ENCODE data around the gene EIF2S2. TPM values are rescaled to one million over a fixed set of nuclear protein-coding genes. Genes with fewer than 3 reads are reported as not detected.

EIF2S2 gene
- total RNA-seq, 6 experiments from 2014 or later = 16.7 to 50.6 (median 30.8) TPM

DNA sequence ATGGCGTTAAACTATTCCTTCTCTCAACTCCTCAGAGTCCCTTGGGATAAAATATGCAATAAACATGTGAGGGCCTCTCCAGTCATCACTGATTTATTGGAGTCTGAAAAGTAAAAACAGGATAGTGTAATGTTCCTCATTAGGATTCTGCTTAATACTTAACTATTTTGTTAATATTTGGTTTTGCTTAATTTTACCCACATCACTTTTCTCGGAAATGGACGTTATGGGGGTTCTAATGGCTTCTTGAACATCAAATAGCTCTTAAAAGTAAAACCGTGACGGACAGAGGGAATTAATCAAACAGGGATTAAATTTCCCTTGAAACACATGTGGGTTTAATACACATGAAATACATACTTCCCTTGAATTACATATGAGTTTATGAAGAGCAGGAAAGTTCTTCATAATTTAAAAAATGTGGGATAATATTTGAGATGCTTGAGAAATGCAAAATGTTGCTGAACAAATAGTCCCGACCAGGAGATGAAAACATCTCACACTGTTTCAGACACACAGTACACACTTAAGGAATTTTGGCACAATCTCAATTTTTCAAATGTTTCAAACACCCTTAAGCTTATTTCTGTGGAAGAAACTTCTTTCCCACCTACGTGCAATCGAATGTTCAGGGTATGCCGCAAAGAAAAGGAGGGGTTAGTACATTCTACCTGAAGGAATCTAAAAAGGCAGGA lies 38.4 kb upstream of the EIF2S2 start:
- intact Hi-C loops (cut with DNase I) = no loop called here
- TF ChIP-seq, protein P1, sequence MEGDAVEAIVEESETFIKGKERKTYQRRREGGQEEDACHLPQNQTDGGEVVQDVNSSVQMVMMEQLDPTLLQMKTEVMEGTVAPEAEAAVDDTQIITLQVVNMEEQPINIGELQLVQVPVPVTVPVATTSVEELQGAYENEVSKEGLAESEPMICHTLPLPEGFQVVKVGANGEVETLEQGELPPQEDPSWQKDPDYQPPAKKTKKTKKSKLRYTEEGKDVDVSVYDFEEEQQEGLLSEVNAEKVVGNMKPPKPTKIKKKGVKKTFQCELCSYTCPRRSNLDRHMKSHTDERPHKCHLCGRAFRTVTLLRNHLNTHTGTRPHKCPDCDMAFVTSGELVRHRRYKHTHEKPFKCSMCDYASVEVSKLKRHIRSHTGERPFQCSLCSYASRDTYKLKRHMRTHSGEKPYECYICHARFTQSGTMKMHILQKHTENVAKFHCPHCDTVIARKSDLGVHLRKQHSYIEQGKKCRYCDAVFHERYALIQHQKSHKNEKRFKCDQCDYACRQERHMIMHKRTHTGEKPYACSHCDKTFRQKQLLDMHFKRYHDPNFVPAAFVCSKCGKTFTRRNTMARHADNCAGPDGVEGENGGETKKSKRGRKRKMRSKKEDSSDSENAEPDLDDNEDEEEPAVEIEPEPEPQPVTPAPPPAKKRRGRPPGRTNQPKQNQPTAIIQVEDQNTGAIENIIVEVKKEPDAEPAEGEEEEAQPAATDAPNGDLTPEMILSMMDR (IDR thresholded peaks at IDR 0.05) = no peak
- H3K27me3 ChIP-seq = no peaks in the 10 kb centered on the region
- H3K9me3 ChIP-seq = no peaks in the 10 kb centered on the region
- ATAC-seq (no peak), DNase-seq (no peak)
- H3K36me3 ChIP-seq = no peaks in the 10 kb centered on the region
- no peaks in the 10 kb centered on the region for H3K4me1 ChIP-seq
- WGBS (ENCODE audit: insufficient coverage, low coverage, low lambda C conversion rate, missing lambda C conversion rate) = 75% methylated on average over 9 of the region's 9 CpGs
- no peak overlapping the region for H3K27ac ChIP-seq
- H3K4me3 ChIP-seq = no peak overlapping the region

- ATAC-seq = no peak
- TF ChIP-seq POLR2A (IDR thresholded peaks at IDR 0.05) = no peak
- TF ChIP-seq, protein P1 (IDR thresholded peaks at IDR 0.05) = no peak
- no peak for DNase-seq
- Histone ChIP-seq H3K27me3 (no peaks in the 10 kb centered on the region), H3K4me1 (no peaks in the 10 kb centered on the region), H3K9me3 (no peaks in the 10 kb centered on the region), H3K36me3 (no peaks in the 10 kb centered on the region), H3K4me3 (no peak overlapping the region), H3K27ac (no peak overlapping the region)
- intact Hi-C loops (cut with DNase I) = no loop called here
- 100% methylated on average over 1 of the region's 2 CpGs for WGBS (ENCODE audit: insufficient coverage, low coverage, low lambda C conversion rate, missing lambda C conversion rate)
Measured at GRCh38 chr20:34145280-34145819, 33.3 kb upstream of the EIF2S2 start.

GRCh38 chr20:34143951-34144350 lies 31.9 kb upstream of the EIF2S2 start:
- no peaks in the 10 kb centered on the region for H3K27me3 ChIP-seq
- ATAC-seq = peak in 1 of 4 donors; percentile 21
- H3K9me3 ChIP-seq = no peaks in the 10 kb centered on the region
- H3K27ac ChIP-seq = no peak overlapping the region
- no peaks in the 10 kb centered on the region for H3K36me3 ChIP-seq
- 71% methylated on average over 3 of the region's 7 CpGs for WGBS (ENCODE audit: insufficient coverage, low coverage, low lambda C conversion rate, missing lambda C conversion rate)
- no peaks in the 10 kb centered on the region for H3K4me1 ChIP-seq
- no peak for DNase-seq
- H3K4me3 ChIP-seq = no peak overlapping the region
- TF ChIP-seq POLR2A (IDR thresholded peaks at IDR 0.05) = no peak
- TF ChIP-seq, protein P1 (IDR thresholded peaks at IDR 0.05) = no peak
- intact Hi-C loops (cut with DNase I) = no loop called here

- no peaks in the 10 kb centered on the region for H3K27me3 ChIP-seq
- intact Hi-C loops (cut with DNase I) = no loop called here
- no peak overlapping the region for H3K27ac ChIP-seq
- no peaks in the 10 kb centered on the region for H3K36me3 ChIP-seq
- no peak overlapping the region for H3K4me3 ChIP-seq
- no peak for TF ChIP-seq POLR2A (IDR thresholded peaks at IDR 0.05)
- TF ChIP-seq, protein P1 (IDR thresholded peaks at IDR 0.05) = no peak
- ATAC-seq = no peak
- H3K9me3 ChIP-seq = no peaks in the 10 kb centered on the region
- no peak for DNase-seq
- 53% methylated on average over 1 of the region's 1 CpG for WGBS (ENCODE audit: insufficient coverage, low coverage, low lambda C conversion rate, missing lambda C conversion rate)
- no peaks in the 10 kb centered on the region for H3K4me1 ChIP-seq
Measured at GRCh38 chr20:34142121-34142520, 30.1 kb upstream of the EIF2S2 start.
